ENCODE data around the gene CDC73.

- no peak for TF ChIP-seq POLR2A (IDR thresholded peaks at IDR 0.05; ENCODE audit: low read depth, low read length)
- TF ChIP-seq EZH2 (IDR thresholded peaks at IDR 0.05; ENCODE audit: borderline replicate concordance, low read depth, low read length, severe bottlenecking): no peak
- no peak for TF ChIP-seq CTCF (IDR thresholded peaks at IDR 0.05; ENCODE audit: extremely low read depth in 1 of 2, insufficient read depth in 1 of 2, low read depth in 1 of 2, low read length in 2 of 2)
- TF ChIP-seq FOS (IDR thresholded peaks at IDR 0.05; ENCODE audit: borderline replicate concordance, insufficient read depth, low read length): no peak
- no peak for TF ChIP-seq JUN (IDR thresholded peaks at IDR 0.05; ENCODE audit: borderline replicate concordance, insufficient read depth, insufficient read length, low read depth)
- no peak for TF ChIP-seq MAX (IDR thresholded peaks at IDR 0.05; ENCODE audit: insufficient read depth, insufficient read length)
- TF ChIP-seq GATA2 (IDR thresholded peaks at IDR 0.05; ENCODE audit: insufficient read depth, insufficient read length, low read depth, low read length): no peak
- no peak for TF ChIP-seq POLR2AphosphoS5 (IDR thresholded peaks at IDR 0.05; ENCODE audit: insufficient read depth, low read depth, low read length)
Measured at GRCh38 chr1:193283016-193283415, 161.2 kb downstream of the CDC73 start.
